Stimulated activated naive CD8-positive, alpha-beta T cell treated with anti-CD3 and anti-CD28 coated beads, Interleukin-15, Interleukin-2, amounts not matched to agents 100 U/mL and 50 U/mL, for 24 hours (primary cell): ENCODE results near the gene IQGAP3.

Experiments used
- ATAC-seq: fragments of 150-1000 bp; cut with Tn5 transposase; one replicate; pipeline ENCODE4 v1.10.0; 2021
- DNase-seq: peaks from one replicate; pipeline ENCODE4 v3.0.0; 2021

The IQGAP3 gene

GRCh38 chr1:156538711-156539440 lies 33.5 kb downstream of the IQGAP3 start:
- ATAC-seq (no peak), DNase-seq (no peak)

GRCh38 chr1:156537027-156537426 lies 35.3 kb downstream of the IQGAP3 start:
- DNase-seq (no peak), ATAC-seq (no peak)

- DNase-seq: no peak
Measured at GRCh38 chr1:156534424-156535060, 37.8 kb downstream of the IQGAP3 start.

GRCh38 chr1:156533568-156534220 lies 38.7 kb downstream of the IQGAP3 start:
- no peak for ATAC-seq
- no peak for DNase-seq

More at GRCh38 chr1:156534424-156535060, 37.8 kb downstream of the IQGAP3 start:
- ATAC-seq: no peak

GRCh38 chr1:156532374-156532773 lies 40.0 kb downstream of the IQGAP3 start:
- ATAC-seq: no peak
- DNase-seq: no peak

GRCh38 chr1:156530006-156530405 lies 42.4 kb downstream of the IQGAP3 start:
- DNase-seq (no peak), ATAC-seq (no peak)

GRCh38 chr1:156528875-156529425 lies 43.4 kb downstream of the IQGAP3 start:
- DNase-seq: no peak

GRCh38 chr1:156528231-156528630 lies 44.1 kb downstream of the IQGAP3 start:
- DNase-seq (no peak), ATAC-seq (no peak)

More at GRCh38 chr1:156528875-156529425, 43.4 kb downstream of the IQGAP3 start:
- ATAC-seq: no peak

- ATAC-seq: no peak
- DNase-seq: no peak
Measured at GRCh38 chr1:156527584-156527983, 44.8 kb downstream of the IQGAP3 start.

GRCh38 chr1:156525856-156526489 lies 46.4 kb downstream of the IQGAP3 start:
- ATAC-seq (no peak), DNase-seq (no peak)

GRCh38 chr1:156525071-156525501 lies 47.3 kb downstream of the IQGAP3 start:
- ATAC-seq: no peak

GRCh38 chr1:156524481-156524869 lies 47.9 kb downstream of the IQGAP3 start:
- DNase-seq (no peak), ATAC-seq (peak; percentile 90)

More at GRCh38 chr1:156525071-156525501, 47.3 kb downstream of the IQGAP3 start:
- DNase-seq: no peak

GRCh38 chr1:156523801-156524480 lies 48.4 kb downstream of the IQGAP3 start:
- ATAC-seq (no peak), DNase-seq (no peak)

- DNase-seq: no peak
- no peak for ATAC-seq
Measured at GRCh38 chr1:156522443-156522970, 49.9 kb downstream of the IQGAP3 start.

- DNase-seq (no peak), ATAC-seq (no peak)
Measured at GRCh38 chr1:156517748-156518147, 54.6 kb downstream of the IQGAP3 start.

- ATAC-seq: no peak
- DNase-seq: no peak
Measured at GRCh38 chr1:156516821-156517220, 55.5 kb downstream of the IQGAP3 start.

GRCh38 chr1:156515956-156516355 lies 56.4 kb downstream of the IQGAP3 start:
- ATAC-seq: no peak
- DNase-seq: no peak

- DNase-seq: no peak
- no peak for ATAC-seq
Measured at GRCh38 chr1:156513185-156513584, 59.2 kb downstream of the IQGAP3 start.

- DNase-seq: no peak
- ATAC-seq: peak; percentile 27
Measured at GRCh38 chr1:156511644-156512043, 60.7 kb downstream of the IQGAP3 start.

- DNase-seq (no peak), ATAC-seq (no peak)
Measured at GRCh38 chr1:156510709-156511108, 61.7 kb downstream of the IQGAP3 start.

- DNase-seq (no peak), ATAC-seq (no peak)
Measured at GRCh38 chr1:156509424-156510034, 62.8 kb downstream of the IQGAP3 start.
